Neural cell (in vitro differentiated cells): ENCODE results near the gene GNPTAB. TPM values are rescaled to one million over a fixed set of nuclear protein-coding genes. Genes with fewer than 3 reads are reported as not detected.

ENCODE experiments used
- H2AFZ ChIP-seq: fragments of 200-600, 300-800 bp; sonication (generic), shearing (Covaris generic); 2 replicates; pipeline ENCODE4 v1.6.0; 2014; ENCODE audit warnings: low read depth, mild to moderate bottlenecking, antibody characterized with exemption, low read length, moderate library complexity
- H3F3A ChIP-seq: fragments of 200-600 bp; shearing (Covaris generic); 2 replicates; pipeline ENCODE4 v1.6.1; 2016; ENCODE audit warnings: mild to moderate bottlenecking, moderate library complexity, mixed read lengths, antibody characterized with exemption, low read length; ENCODE audit not compliant: insufficient read depth, poor library complexity, severe bottlenecking
- H3K27ac ChIP-seq: fragments of 200-600, 300-800 bp; sonication (generic), shearing (Covaris generic); 2 replicates; pipeline ENCODE4 v1.5.1; 2014; ENCODE audit warnings: mild to moderate bottlenecking, low read length, moderate library complexity
- H3K27me3 ChIP-seq: fragments of 300-800, 200-600 bp; sonication (generic), shearing (Covaris generic); 2 replicates; pipeline ENCODE4 v1.6.0; 2014; ENCODE audit warnings: mild to moderate bottlenecking, low read depth, low read length, moderate library complexity; ENCODE audit not compliant: insufficient read depth
- H3K36me3 ChIP-seq: fragments of 300-800, 200-600 bp; sonication (generic), shearing (Covaris generic); 2 replicates; pipeline ENCODE4 v1.5.1; 2014; ENCODE audit warnings: mild to moderate bottlenecking, antibody characterized with exemption, low read length, moderate library complexity; ENCODE audit not compliant: insufficient read depth
- H3K4me2 ChIP-seq: fragments of 300-800, 200-600 bp; sonication (generic), shearing (Covaris generic); 2 replicates; pipeline ENCODE4 v1.6.0; 2014; ENCODE audit warnings: mild to moderate bottlenecking, low read length
- H3K4me3 ChIP-seq: fragments of 300-800, 200-600 bp; sonication (generic), shearing (Covaris generic); 2 replicates; pipeline ENCODE4 v1.5.1; 2014; ENCODE audit warnings: mild to moderate bottlenecking, low read length, moderate library complexity
- H3K79me2 ChIP-seq: fragments of 200-600 bp; shearing (Covaris generic); replicated peaks from 2 replicates; pipeline ENCODE4 v1.6.0; 2014; ENCODE audit warnings: mild to moderate bottlenecking, low read length, moderate library complexity; ENCODE audit not compliant: insufficient read depth
- H3K9ac ChIP-seq: fragments of 300-800, 200-600 bp; sonication (generic), shearing (Covaris generic); 2 replicates; pipeline ENCODE4 v1.6.1; 2016; ENCODE audit warnings: mild to moderate bottlenecking, low read length, mixed read lengths
- H3K9me2 ChIP-seq: fragments of 200-600 bp; shearing (Covaris generic); 2 replicates; pipeline ENCODE4 v1.6.1; 2016; ENCODE audit warnings: mild to moderate bottlenecking, low read length, mixed read lengths; ENCODE audit not compliant: insufficient read depth
- H3K9me3 ChIP-seq: fragments of 200-600, 300-800 bp; sonication (generic), shearing (Covaris generic); 2 replicates; pipeline ENCODE4 v1.6.1; 2016; ENCODE audit warnings: mild to moderate bottlenecking, mixed run types, low read length, moderate library complexity, mixed read lengths
- H4K20me1 ChIP-seq: fragments of 200-600 bp; shearing (Covaris generic); 2 replicates; pipeline ENCODE4 v1.6.1; 2016; ENCODE audit warnings: mild to moderate bottlenecking, mixed run types; ENCODE audit not compliant: insufficient read depth
- EP300 ChIP-seq: fragments of 450-650 bp; conservative IDR thresholded peaks from 2 replicates; pipeline ENCODE4 v1.6.1; 2014; ENCODE audit warnings: antibody characterized with exemption, mild to moderate bottlenecking, moderate library complexity; ENCODE audit not compliant: poor library complexity, severe bottlenecking
- EZH2 ChIP-seq: fragments of 200-600, 300-800 bp; shearing (Covaris generic), sonication (generic); IDR thresholded peaks from 2 replicates; pipeline ENCODE4 v1.6.1; 2014; ENCODE audit warnings: antibody characterized with exemption, low read length, borderline replicate concordance, mild to moderate bottlenecking; ENCODE audit not compliant: insufficient read depth, poor library complexity, severe bottlenecking
- MXI1 ChIP-seq: fragments of 450-650 bp; conservative IDR thresholded peaks from 2 replicates; pipeline ENCODE4 v1.6.1; 2014; ENCODE audit warnings: antibody characterized with exemption, mild to moderate bottlenecking; ENCODE audit not compliant: poor library complexity, severe bottlenecking
- POLR2AphosphoS5 ChIP-seq: IDR thresholded peaks from 2 replicates; pipeline ENCODE4 v1.6.1; 2012
- RAD21 ChIP-seq: fragments of 450-650 bp; conservative IDR thresholded peaks from 2 replicates; pipeline ENCODE4 v1.6.1; 2014; ENCODE audit warnings: antibody characterized with exemption, mild to moderate bottlenecking, moderate library complexity
- SMC3 ChIP-seq: fragments of 450-650 bp; conservative IDR thresholded peaks from 2 replicates; pipeline ENCODE4 v1.6.1; 2014; ENCODE audit warnings: antibody characterized with exemption, mild to moderate bottlenecking, moderate library complexity; ENCODE audit not compliant: poor library complexity
- TAF1 ChIP-seq: IDR thresholded peaks from 2 replicates; pipeline ENCODE4 v1.6.1; 2012; ENCODE audit warnings: low read depth
- polyA plus RNA-seq: library from polyadenylated mRNA; depleted of rRNA; stranded (reverse); fragments of >200 nt; gene quantifications from 2 replicates; pipeline ENCODE4 v1.2.3, GENCODE V29; 2014
- TF ChIP-seq, protein P1 (sequence below): IDR thresholded peaks from 2 replicates; pipeline ENCODE4 v1.6.1; 2012; ENCODE audit warnings: borderline replicate concordance
- TF ChIP-seq, protein P2 (sequence below): fragments of 450-650 bp; IDR thresholded peaks from 2 replicates; pipeline ENCODE4 v1.5.1; 2014; ENCODE audit warnings: antibody characterized with exemption, mild to moderate bottlenecking, moderate library complexity; ENCODE audit not compliant: poor library complexity, severe bottlenecking

Gene GNPTAB
- polyA plus RNA-seq, 1 donor from 2014 or later, result 80.0 TPM

- no peak overlapping the region for H3K27ac ChIP-seq
- H3K9me3 ChIP-seq, result no peaks in the 10 kb centered on the region
- no peak overlapping the region for H3K9ac ChIP-seq
- H3K79me2 ChIP-seq, result no peaks in the 10 kb centered on the region
- TF ChIP-seq, protein P1, sequence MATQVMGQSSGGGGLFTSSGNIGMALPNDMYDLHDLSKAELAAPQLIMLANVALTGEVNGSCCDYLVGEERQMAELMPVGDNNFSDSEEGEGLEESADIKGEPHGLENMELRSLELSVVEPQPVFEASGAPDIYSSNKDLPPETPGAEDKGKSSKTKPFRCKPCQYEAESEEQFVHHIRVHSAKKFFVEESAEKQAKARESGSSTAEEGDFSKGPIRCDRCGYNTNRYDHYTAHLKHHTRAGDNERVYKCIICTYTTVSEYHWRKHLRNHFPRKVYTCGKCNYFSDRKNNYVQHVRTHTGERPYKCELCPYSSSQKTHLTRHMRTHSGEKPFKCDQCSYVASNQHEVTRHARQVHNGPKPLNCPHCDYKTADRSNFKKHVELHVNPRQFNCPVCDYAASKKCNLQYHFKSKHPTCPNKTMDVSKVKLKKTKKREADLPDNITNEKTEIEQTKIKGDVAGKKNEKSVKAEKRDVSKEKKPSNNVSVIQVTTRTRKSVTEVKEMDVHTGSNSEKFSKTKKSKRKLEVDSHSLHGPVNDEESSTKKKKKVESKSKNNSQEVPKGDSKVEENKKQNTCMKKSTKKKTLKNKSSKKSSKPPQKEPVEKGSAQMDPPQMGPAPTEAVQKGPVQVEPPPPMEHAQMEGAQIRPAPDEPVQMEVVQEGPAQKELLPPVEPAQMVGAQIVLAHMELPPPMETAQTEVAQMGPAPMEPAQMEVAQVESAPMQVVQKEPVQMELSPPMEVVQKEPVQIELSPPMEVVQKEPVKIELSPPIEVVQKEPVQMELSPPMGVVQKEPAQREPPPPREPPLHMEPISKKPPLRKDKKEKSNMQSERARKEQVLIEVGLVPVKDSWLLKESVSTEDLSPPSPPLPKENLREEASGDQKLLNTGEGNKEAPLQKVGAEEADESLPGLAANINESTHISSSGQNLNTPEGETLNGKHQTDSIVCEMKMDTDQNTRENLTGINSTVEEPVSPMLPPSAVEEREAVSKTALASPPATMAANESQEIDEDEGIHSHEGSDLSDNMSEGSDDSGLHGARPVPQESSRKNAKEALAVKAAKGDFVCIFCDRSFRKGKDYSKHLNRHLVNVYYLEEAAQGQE, result no peak
- TF ChIP-seq, protein P2, sequence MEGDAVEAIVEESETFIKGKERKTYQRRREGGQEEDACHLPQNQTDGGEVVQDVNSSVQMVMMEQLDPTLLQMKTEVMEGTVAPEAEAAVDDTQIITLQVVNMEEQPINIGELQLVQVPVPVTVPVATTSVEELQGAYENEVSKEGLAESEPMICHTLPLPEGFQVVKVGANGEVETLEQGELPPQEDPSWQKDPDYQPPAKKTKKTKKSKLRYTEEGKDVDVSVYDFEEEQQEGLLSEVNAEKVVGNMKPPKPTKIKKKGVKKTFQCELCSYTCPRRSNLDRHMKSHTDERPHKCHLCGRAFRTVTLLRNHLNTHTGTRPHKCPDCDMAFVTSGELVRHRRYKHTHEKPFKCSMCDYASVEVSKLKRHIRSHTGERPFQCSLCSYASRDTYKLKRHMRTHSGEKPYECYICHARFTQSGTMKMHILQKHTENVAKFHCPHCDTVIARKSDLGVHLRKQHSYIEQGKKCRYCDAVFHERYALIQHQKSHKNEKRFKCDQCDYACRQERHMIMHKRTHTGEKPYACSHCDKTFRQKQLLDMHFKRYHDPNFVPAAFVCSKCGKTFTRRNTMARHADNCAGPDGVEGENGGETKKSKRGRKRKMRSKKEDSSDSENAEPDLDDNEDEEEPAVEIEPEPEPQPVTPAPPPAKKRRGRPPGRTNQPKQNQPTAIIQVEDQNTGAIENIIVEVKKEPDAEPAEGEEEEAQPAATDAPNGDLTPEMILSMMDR, result no peak
- TF ChIP-seq SMC3 (no peak), EZH2 (no peak)
- H2AFZ ChIP-seq, result no peak overlapping the region
- no peaks in the 10 kb centered on the region for H3F3A ChIP-seq
- no peaks in the 10 kb centered on the region for H3K27me3 ChIP-seq
- no peaks in the 10 kb centered on the region for H3K9me2 ChIP-seq
- no peak overlapping the region for H3K4me3 ChIP-seq
- H3K36me3 ChIP-seq, result peaks cover 13% of the 10 kb centered on the region
- H4K20me1 ChIP-seq, result no peaks in the 10 kb centered on the region
- H3K4me2 ChIP-seq, result no peak overlapping the region
These were observed 83.1 kb downstream of the GNPTAB start for GRCh38 chr12:101747697-101748096.

DNA sequence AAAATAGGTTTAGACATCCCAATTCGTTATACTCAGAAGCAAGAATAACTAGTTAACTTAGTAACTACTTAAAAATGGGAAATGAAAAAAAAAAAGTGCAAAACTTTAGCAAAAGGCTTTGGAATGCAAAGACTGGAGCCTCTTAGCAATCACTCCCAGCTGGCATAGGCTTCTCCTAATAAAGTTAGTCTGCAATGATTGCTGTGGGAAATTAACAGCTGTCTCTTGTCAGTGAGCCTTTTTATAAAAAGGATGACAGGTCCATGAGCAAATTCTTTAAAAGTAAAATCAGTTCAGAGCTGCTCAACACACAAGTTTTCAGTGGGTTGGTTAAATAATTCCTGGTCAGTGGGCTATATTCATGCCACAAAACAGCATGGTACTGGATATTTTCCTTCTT, 84.1 kb downstream of the GNPTAB start:
- no peak overlapping the region for H3K4me3 ChIP-seq
- no peaks in the 10 kb centered on the region for H3K79me2 ChIP-seq
- no peaks in the 10 kb centered on the region for H3F3A ChIP-seq
- H3K4me2 ChIP-seq, result no peak overlapping the region
- H3K9me3 ChIP-seq, result no peaks in the 10 kb centered on the region
- no peak for TF ChIP-seq EZH2
- no peak for TF ChIP-seq POLR2AphosphoS5
- no peak for TF ChIP-seq EP300
- TF ChIP-seq SMC3, result no peak
- TF ChIP-seq, protein P2, result no peak
- TF ChIP-seq, protein P1, result no peak
- TF ChIP-seq TAF1, result no peak
- TF ChIP-seq RAD21, result no peak
- TF ChIP-seq MXI1, result no peak
- no peak overlapping the region for H2AFZ ChIP-seq
- no peak overlapping the region for H3K27ac ChIP-seq
- no peaks in the 10 kb centered on the region for H4K20me1 ChIP-seq
- H3K36me3 ChIP-seq, result peaks cover 13% of the 10 kb centered on the region
- H3K9ac ChIP-seq, result no peak overlapping the region
- H3K9me2 ChIP-seq, result no peaks in the 10 kb centered on the region
- H3K27me3 ChIP-seq, result no peaks in the 10 kb centered on the region
